ENCODE measurements around the gene SYNPO2.
"Not testable (repeated sequence)": the region's sequence is repeated elsewhere in the genome, so short reads cannot be mapped to it uniquely, and the experiment has no call there.

Gene SYNPO2

GRCh38 chr4:119049342-119049741 lies 160.7 kb downstream of the SYNPO2 start:
- H3K4me1 ChIP-seq (ENCODE audit: insufficient read depth, low read length): no peaks in the 10 kb centered on the region
- no peaks in the 10 kb centered on the region for H3K9me3 ChIP-seq (ENCODE audit: insufficient read depth, low read depth, low read length)
- H3K4me3 ChIP-seq (ENCODE audit: low read length): no peak overlapping the region
- no peak overlapping the region for H3K27ac ChIP-seq (ENCODE audit: low read depth, low read length)
- H3K9ac ChIP-seq (ENCODE audit: low read depth, low read length): no peak overlapping the region
- no peaks in the 10 kb centered on the region for H3K36me3 ChIP-seq (ENCODE audit: insufficient read depth, low read length)
- no peaks in the 10 kb centered on the region for H3K27me3 ChIP-seq (ENCODE audit: insufficient read depth, low read length)
- 94% methylated on average over 2 of the region's 2 CpGs for WGBS

- H3K36me3 ChIP-seq (ENCODE audit: insufficient read depth, low read length): no peaks in the 10 kb centered on the region
- no peak overlapping the region for H3K27ac ChIP-seq (ENCODE audit: low read depth, low read length)
- H3K4me3 ChIP-seq (ENCODE audit: low read length): no peak overlapping the region
- H3K9ac ChIP-seq (ENCODE audit: low read depth, low read length): no peak overlapping the region
- H3K9me3 ChIP-seq (ENCODE audit: insufficient read depth, low read depth, low read length): no peaks in the 10 kb centered on the region
- H3K27me3 ChIP-seq (ENCODE audit: insufficient read depth, low read length): no peaks in the 10 kb centered on the region
- WGBS: 98% methylated on average over 6 of the region's 7 CpGs
- H3K4me1 ChIP-seq (ENCODE audit: insufficient read depth, low read length): no peaks in the 10 kb centered on the region
Measured at GRCh38 chr4:119050527-119051090, 162.0 kb downstream of the SYNPO2 start.

GRCh38 chr4:119053245-119053644 lies 164.6 kb downstream of the SYNPO2 start:
- Histone ChIP-seq H3K27ac (ENCODE audit: low read depth, low read length) (no peak overlapping the region), H3K9ac (ENCODE audit: low read depth, low read length) (no peak overlapping the region), H3K27me3 (ENCODE audit: insufficient read depth, low read length) (no peaks in the 10 kb centered on the region), H3K4me1 (ENCODE audit: insufficient read depth, low read length) (no peaks in the 10 kb centered on the region), H3K4me3 (ENCODE audit: low read length) (no peak overlapping the region), H3K9me3 (ENCODE audit: insufficient read depth, low read depth, low read length) (no peaks in the 10 kb centered on the region), H3K36me3 (ENCODE audit: insufficient read depth, low read length) (no peaks in the 10 kb centered on the region)
- 96% methylated on average over 2 of the region's 2 CpGs for WGBS

- WGBS: 95% methylated on average over 10 of the region's 10 CpGs
- Histone ChIP-seq H3K4me1 (ENCODE audit: insufficient read depth, low read length) (no peaks in the 10 kb centered on the region), H3K27me3 (ENCODE audit: insufficient read depth, low read length) (no peaks in the 10 kb centered on the region), H3K9me3 (ENCODE audit: insufficient read depth, low read depth, low read length) (no peaks in the 10 kb centered on the region), H3K4me3 (ENCODE audit: low read length) (no peak overlapping the region), H3K27ac (ENCODE audit: low read depth, low read length) (no peak overlapping the region), H3K9ac (ENCODE audit: low read depth, low read length) (no peak overlapping the region), H3K36me3 (ENCODE audit: insufficient read depth, low read length) (no peaks in the 10 kb centered on the region)
Measured at GRCh38 chr4:119053997-119054396, 165.3 kb downstream of the SYNPO2 start.

- no peaks in the 10 kb centered on the region for H3K9me3 ChIP-seq (ENCODE audit: insufficient read depth, low read depth, low read length)
- no peak overlapping the region for H3K27ac ChIP-seq (ENCODE audit: low read depth, low read length)
- no peaks in the 10 kb centered on the region for H3K36me3 ChIP-seq (ENCODE audit: insufficient read depth, low read length)
- H3K4me1 ChIP-seq (ENCODE audit: insufficient read depth, low read length): no peaks in the 10 kb centered on the region
- H3K27me3 ChIP-seq (ENCODE audit: insufficient read depth, low read length): no peaks in the 10 kb centered on the region
- 94% methylated on average over 3 of the region's 3 CpGs for WGBS
- H3K9ac ChIP-seq (ENCODE audit: low read depth, low read length): no peak overlapping the region
- H3K4me3 ChIP-seq (ENCODE audit: low read length): no peak overlapping the region
Measured at GRCh38 chr4:119057417-119057816, 168.8 kb downstream of the SYNPO2 start.

- H3K27ac ChIP-seq (ENCODE audit: low read depth, low read length): no peak overlapping the region
- 86% methylated on average over 3 of the region's 3 CpGs for WGBS
- H3K9me3 ChIP-seq (ENCODE audit: insufficient read depth, low read depth, low read length): no peaks in the 10 kb centered on the region
- H3K9ac ChIP-seq (ENCODE audit: low read depth, low read length): no peak overlapping the region
- no peaks in the 10 kb centered on the region for H3K36me3 ChIP-seq (ENCODE audit: insufficient read depth, low read length)
- no peak overlapping the region for H3K4me3 ChIP-seq (ENCODE audit: low read length)
- no peaks in the 10 kb centered on the region for H3K4me1 ChIP-seq (ENCODE audit: insufficient read depth, low read length)
- no peaks in the 10 kb centered on the region for H3K27me3 ChIP-seq (ENCODE audit: insufficient read depth, low read length)
Measured at GRCh38 chr4:119059221-119059620, 170.6 kb downstream of the SYNPO2 start.

- H3K36me3 ChIP-seq (ENCODE audit: insufficient read depth, low read length); H3K27me3 ChIP-seq (ENCODE audit: insufficient read depth, low read length); H3K9me3 ChIP-seq (ENCODE audit: insufficient read depth, low read depth, low read length); H3K9ac ChIP-seq (ENCODE audit: low read depth, low read length); H3K27ac ChIP-seq (ENCODE audit: low read depth, low read length): not testable (repeated sequence)
- 0 out of 2 replicates have a peak overlapping the region, but pooled peaks have one; percentile 31 for H3K4me3 ChIP-seq (ENCODE audit: low read length)
- peaks cover 20% of the 10 kb centered on the region for H3K4me1 ChIP-seq (ENCODE audit: insufficient read depth, low read length)
- 16% methylated on average over 10 of the region's 12 CpGs for WGBS
Measured at GRCh38 chr4:119067125-119067524, 178.5 kb downstream of the SYNPO2 start.

- Histone ChIP-seq H3K27ac (ENCODE audit: low read depth, low read length) (peak overlapping the region; percentile 30; the same call in 1 of the 2 replicates), H3K9ac (ENCODE audit: low read depth, low read length) (peak overlapping the region; percentile 60; the same call in 1 of the 2 replicates), H3K4me3 (ENCODE audit: low read length) (peak overlapping the region; percentile 55), H3K4me1 (ENCODE audit: insufficient read depth, low read length) (peaks cover 20% of the 10 kb centered on the region), H3K9me3 (ENCODE audit: insufficient read depth, low read depth, low read length) (peaks cover 12% of the 10 kb centered on the region)
- not testable (repeated sequence) for H3K36me3 ChIP-seq (ENCODE audit: insufficient read depth, low read length); H3K27me3 ChIP-seq (ENCODE audit: insufficient read depth, low read length)
- WGBS: 22% methylated on average over 16 of the region's 17 CpGs
Measured at GRCh38 chr4:119067670-119068360, 179.2 kb downstream of the SYNPO2 start.

GRCh38 chr4:119068529-119068962 lies 179.9 kb downstream of the SYNPO2 start:
- WGBS: 49% methylated on average over 3 of the region's 3 CpGs
- peaks cover 20% of the 10 kb centered on the region for H3K4me1 ChIP-seq (ENCODE audit: insufficient read depth, low read length)
- H3K9me3 ChIP-seq (ENCODE audit: insufficient read depth, low read depth, low read length): peaks cover 20% of the 10 kb centered on the region
- peak overlapping the region; percentile 55; the same call in 1 of the 2 replicates for H3K4me3 ChIP-seq (ENCODE audit: low read length)
- no peak overlapping the region for H3K9ac ChIP-seq (ENCODE audit: low read depth, low read length)
- H3K27me3 ChIP-seq (ENCODE audit: insufficient read depth, low read length): no peaks in the 10 kb centered on the region
- no peak overlapping the region for H3K27ac ChIP-seq (ENCODE audit: low read depth, low read length)
- no peaks in the 10 kb centered on the region for H3K36me3 ChIP-seq (ENCODE audit: insufficient read depth, low read length)

- Histone ChIP-seq H3K4me1 (ENCODE audit: insufficient read depth, low read length) (peaks cover 20% of the 10 kb centered on the region), H3K9ac (ENCODE audit: low read depth, low read length) (no peak overlapping the region), H3K4me3 (ENCODE audit: low read length) (no peak overlapping the region), H3K9me3 (ENCODE audit: insufficient read depth, low read depth, low read length) (peaks cover 20% of the 10 kb centered on the region), H3K27ac (ENCODE audit: low read depth, low read length) (no peak overlapping the region), H3K36me3 (ENCODE audit: insufficient read depth, low read length) (no peaks in the 10 kb centered on the region), H3K27me3 (ENCODE audit: insufficient read depth, low read length) (no peaks in the 10 kb centered on the region)
- 66% methylated on average over 4 of the region's 4 CpGs for WGBS
Measured at GRCh38 chr4:119070301-119070700, 181.6 kb downstream of the SYNPO2 start.

GRCh38 chr4:119080721-119081541 lies 192.3 kb downstream of the SYNPO2 start:
- Histone ChIP-seq H3K4me1 (ENCODE audit: insufficient read depth, low read length) (no peaks in the 10 kb centered on the region), H3K27ac (ENCODE audit: low read depth, low read length) (no peak overlapping the region), H3K9ac (ENCODE audit: low read depth, low read length) (no peak overlapping the region), H3K9me3 (ENCODE audit: insufficient read depth, low read depth, low read length) (no peaks in the 10 kb centered on the region), H3K4me3 (ENCODE audit: low read length) (no peak overlapping the region), H3K36me3 (ENCODE audit: insufficient read depth, low read length) (no peaks in the 10 kb centered on the region), H3K27me3 (ENCODE audit: insufficient read depth, low read length) (no peaks in the 10 kb centered on the region)
- 67% methylated on average over 2 of the region's 2 CpGs for WGBS

Data from HUES64 (cell line).